GM20431 (cell line): ENCODE data around the gene PRKX.
"Not testable (repeated sequence)": the region's sequence is repeated elsewhere in the genome, so short reads cannot be mapped to it uniquely, and the experiment has no call there.

ENCODE experiments used
- in situ Hi-C: fragments of 300-500 bp; cut with MseI, MboI; formaldehyde crosslinking; loops from one replicate; pipeline ENCODE4 v1.15.0; 2020; ENCODE audit warnings: low sequenced_read_pairs; ENCODE audit not compliant: unreplicated experiment

Gene PRKX

DNA sequence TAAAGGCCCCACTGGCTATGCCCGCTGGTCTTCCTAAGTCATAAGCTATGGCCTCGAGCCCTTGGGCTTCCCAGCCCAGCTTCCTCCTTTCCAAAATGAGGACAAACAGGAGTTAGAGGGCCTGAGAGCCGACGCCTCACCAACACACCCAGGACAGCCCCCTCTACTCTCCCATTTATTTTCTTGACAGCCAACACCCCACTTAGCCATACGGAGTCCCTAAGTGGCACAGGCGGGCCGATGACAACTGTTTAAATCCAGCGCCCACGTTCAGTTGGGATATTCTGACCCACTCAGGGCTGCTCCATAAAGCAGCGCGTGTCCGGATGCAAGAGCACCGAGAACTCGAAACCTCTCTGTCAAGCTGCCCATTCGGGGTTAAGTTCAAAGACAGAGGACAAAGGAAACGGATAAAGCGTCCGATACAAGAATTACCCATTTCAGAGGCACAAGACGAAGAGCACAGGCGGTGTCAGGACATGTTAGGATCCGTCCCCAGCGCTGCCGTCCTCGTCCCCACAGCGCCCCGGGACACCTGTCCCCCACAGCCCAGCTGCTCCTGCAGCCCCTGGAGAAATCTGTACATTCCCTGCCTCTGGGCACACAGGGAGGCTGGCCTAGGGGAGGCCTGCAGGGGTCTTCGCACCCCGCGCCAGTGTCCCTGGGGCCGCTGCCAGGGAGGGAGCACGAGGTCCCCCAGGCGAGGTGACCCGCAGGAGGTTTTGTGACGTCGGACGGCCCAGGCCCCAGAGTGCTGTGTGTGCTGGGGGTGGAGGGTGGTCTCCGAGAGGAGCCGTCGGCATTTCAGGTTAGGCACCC, 1.2 kb downstream of the PRKX start:
- in situ Hi-C loops = no loop called here

DNA sequence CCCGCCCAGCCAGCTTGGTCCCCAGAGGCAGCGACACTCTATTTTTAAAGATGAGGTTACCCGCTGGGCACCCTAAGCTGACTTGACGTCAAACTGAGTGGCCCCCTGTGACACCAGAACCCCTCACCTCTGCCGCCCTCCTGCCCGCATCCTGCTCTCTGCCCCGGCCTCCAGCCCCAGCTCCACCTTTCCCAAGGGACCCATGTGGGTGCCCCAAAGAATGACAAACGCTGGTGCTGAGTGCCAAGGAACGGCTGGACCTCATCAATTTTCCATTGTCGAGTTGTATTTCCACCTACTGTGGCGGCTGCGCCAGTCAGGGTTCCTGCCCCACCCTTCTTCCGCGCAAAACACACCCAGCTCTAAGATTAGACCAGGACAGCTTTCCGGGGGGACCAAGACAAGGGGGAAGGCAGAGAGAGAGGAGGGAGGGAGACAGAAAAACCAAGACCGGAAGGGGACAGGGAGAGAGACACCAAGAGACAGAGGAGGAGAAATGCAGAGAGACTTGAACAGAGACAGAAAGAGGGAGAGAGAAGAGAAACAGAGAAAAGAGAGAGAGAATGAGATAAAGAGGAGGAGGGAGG, 2.0 kb downstream of the PRKX start:
- in situ Hi-C loops = no loop called here

DNA sequence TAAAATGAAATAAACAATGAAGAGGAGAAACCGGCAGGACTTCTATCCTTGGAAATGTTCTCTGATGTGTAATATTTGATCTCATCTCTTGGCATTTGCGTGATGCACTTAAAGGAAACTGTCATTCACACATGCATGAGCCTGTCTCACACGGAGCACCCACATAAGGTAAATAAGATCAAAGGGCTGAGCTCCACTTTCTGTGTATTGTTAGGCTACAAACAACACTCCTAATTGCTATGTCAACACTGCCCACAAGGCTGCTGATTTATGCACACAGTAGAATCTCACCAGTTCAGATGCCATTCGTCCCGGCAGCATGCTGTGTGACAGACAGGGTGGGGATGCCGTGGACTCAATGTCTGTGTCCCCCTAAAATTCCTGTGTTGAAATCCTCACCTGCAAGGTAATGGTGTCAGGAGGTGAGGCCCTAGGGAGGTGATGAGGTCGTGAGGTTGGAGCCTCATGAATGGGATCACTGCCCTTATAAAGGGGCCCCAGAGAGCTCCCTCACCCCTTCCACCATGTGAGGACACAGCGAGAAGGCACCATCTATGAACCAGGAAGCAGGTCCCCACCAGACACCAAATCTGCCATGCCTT, 5.7 kb downstream of the PRKX start:
- in situ Hi-C loops = not testable (repeated sequence)

DNA sequence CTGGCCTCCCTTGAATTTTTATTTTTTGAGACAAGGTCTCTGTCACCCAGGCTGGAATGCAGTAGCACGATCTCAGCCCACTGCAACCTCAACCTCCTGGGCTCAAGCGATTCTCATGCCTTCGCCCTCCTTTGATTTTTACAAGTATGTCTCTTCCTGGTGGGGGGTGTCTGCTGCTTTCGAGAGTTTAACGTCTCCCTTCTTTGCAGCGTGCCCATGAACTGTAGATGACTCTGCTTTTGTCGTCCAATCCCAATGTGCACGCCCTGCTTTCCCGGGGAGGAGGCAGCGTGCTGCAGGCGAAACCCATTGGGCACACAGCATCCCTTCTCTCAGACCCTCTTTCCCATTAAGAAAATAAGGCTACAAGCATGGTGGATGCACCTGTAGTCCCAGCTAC, 7.0 kb downstream of the PRKX start:
- in situ Hi-C loops = no loop called here

DNA sequence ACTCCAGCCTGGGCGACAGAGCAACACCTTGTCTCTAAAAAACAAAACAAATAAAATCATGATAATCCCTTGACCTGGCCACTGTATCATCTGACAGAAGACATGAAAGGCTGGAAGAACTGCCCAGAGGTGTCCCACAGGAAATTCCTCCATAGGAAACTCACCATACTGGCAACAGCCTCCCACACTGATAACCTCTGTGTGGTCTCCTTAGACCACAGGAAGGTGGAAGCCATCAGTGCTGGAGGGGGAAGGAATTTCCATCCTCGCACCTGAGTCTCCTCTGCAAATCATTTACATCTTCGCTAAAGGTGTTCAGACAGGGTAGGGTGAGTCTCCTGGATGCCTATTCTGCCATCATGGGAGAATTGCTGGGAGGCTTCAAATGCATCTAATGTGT, 10.2 kb downstream of the PRKX start:
- in situ Hi-C loops = not testable (repeated sequence)

DNA sequence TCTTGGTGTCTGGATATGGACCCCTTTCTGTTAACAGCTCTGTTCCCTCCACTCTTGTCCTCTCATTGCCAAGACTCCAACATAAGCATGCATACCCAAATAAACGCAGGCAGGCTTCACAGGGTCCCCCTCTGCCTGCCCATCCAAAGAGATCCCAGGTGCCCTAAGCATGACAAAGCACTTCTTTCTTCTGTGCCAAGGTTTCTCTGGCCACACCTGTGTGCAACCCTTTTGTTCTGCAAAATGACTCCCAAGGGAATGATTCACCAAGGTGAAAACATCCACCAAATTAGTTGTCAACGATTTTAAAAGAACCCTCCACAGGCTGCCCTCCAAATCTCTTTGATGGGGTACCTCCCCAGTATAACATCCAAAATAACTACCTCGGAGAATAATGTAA, 11.4 kb downstream of the PRKX start:
- in situ Hi-C loops = not testable (repeated sequence)

DNA sequence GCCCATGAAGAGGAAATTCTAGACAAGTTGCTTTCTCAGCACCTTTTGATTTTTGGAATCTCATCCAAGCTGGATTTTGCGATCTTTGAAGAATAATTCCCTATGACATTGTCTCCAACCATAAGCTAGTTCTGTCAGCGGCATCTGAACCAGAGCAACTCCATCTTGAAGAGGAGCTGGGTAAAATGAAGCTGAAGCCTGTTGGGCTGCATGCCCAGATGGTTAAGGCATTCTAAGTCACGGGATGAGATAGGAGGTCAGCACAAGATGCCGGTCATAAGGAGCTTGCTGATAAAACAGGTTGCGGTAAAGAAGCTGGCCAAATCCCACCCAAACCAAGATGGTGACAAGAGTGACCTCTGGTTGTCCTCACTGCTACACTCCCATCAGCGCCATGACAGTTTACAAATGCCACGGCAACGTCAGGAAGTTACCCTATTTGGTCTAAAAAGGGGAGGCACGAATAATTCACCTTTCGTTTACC, 12.0 kb downstream of the PRKX start:
- in situ Hi-C loops = not testable (repeated sequence)

DNA sequence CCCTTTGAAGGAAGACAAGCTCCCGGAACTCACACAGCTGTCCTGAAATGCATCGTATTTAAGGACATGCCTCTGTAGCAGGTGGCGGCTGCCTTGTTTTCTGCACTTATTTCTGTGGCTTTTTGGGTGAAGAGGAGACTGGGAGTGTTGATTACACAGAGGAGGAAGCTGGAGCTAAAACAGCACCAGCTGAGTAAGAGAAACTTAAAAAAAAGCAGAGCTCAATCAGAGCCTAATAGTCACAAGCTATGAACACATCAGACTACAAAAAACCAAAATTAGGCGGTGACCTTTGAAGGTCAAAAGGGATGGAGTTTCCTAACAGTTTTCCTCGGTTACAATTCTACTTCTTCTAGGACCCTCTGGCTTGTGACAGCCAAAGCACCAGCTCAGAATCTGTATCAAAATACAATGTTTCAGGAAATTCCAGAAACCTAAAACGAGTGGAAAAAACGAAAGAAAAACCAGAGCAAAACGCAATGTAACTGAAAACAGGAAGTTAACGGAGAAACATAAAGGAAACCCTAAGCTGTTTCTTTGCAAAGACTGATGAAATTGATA, 13.5 kb downstream of the PRKX start:
- in situ Hi-C loops = no loop called here

DNA sequence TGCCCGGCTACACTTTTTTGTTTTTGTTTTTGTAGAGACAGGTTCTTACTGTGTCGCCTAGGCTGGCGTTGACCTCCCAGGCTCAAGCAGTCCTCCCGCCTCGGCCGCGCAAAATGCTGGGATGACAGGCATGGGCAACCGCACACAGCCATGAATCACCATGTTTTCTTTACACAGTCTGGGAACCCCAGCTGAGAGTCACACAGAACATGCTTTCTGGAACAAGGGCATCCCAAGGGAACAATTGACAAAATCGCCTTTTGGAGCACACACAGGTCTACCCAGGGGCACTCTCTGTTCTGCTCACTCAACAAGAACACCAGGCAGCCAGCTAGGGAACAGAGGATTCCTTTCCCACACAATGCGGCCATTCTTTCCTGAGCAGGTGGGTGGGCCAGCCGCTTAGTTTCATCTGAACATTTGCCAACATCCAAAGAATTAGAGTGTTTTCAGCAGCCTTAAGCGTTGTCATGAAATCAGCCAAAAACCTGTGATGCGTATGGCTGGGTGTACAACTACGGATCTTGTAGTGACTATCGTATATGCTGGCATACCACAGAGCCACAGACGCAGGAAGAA, 15.7 kb downstream of the PRKX start:
- in situ Hi-C loops = no loop called here

DNA sequence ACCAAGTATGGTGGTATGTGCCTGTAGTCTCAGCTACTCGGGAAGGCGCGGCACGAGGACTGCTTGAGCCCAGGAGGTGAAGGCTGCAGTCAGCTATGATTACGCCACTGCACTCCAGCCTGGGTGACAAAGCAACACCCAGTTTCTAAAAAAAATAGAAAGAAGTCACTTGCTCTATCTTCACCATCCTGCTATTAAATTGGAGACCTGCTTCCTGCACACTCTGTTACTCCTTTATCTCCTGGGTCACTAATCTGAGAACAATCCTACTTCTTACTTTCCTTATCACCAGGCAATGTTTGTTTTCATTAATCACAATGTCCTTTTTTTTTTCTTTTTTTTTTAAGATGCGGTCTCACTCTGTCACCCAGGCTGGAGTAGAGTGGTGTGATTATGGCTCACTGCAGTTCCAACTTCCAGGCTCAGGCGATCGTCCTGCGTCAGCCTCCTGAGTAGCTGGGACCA, 16.2 kb downstream of the PRKX start:
- in situ Hi-C loops = no loop called here

DNA sequence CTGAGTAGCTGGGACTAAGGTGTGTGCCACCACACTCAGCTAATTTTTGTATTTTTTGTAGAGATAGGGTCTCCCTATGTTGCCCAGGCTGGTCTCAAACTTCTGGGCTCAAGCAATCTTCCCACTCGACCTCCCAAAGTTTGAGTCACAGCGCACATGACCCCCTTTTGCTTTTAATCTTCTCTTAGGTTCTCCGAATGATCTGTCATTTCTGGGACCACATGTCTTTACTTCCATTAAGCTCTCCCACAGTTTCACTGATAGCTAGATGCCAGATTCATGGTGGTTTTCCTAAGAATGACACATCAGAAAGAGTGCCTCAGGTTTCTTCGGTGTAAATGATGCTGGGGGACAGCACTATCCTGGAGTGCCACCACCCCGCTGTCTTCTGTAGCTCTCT, 17.9 kb downstream of the PRKX start:
- in situ Hi-C loops = no loop called here

DNA sequence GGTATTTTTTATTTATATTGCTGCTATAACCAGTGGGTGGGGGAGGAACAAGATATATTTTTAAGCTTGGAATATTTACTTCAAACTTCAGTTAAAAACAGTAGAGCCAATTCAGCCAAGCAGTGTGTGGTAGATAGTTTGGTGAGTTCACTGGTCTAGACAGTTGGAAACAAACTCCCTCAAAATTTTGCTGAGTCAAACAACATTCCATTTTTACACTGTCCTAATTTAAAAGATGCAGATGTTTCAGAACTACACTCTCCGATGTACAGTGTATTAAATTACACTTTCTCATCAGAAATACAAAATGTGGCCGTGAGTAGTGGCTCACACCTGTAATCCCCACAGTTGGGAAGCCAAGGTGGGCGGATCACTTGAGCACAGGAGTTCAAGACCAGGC, 23.3 kb downstream of the PRKX start:
- in situ Hi-C loops = no loop called here

DNA sequence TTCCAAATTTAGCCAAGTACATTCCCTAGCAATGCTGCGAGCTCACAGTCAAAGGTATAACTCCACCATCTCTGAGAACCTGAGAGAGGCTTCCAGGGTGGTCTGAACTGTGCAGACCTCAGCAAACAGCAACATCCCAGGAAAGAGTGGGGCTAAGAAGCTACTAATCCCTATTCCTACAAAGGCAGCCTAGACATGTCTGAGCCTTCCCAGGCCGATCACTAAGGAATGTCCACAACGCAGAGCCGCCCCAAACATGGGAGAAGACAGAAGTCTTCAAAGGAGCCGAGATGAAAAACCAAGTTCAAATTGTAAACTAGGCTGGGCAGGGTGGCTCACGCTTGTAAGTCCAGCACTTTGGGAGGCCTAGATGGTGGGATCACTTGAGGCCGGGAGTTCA, 30.2 kb downstream of the PRKX start:
- in situ Hi-C loops = not testable (repeated sequence)

DNA sequence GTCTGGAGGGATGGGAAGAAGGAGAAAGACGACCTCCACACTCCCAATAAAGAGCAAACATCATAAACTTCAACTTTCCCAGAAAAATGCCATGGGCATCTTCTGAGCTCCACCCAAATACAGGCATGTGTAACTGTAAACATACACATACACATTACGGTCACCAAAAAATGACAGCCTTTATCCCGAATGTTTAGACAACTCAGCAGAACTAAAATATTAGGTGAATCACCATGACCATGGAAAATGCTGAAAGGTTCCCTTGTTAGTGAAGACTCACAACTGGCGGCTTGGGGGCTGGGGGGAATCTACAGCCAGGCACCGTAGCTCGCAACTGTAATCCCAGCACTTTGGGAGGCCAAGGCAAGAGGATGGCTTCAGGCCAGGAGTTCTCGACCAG, 33.0 kb downstream of the PRKX start:
- in situ Hi-C loops = no loop called here

DNA sequence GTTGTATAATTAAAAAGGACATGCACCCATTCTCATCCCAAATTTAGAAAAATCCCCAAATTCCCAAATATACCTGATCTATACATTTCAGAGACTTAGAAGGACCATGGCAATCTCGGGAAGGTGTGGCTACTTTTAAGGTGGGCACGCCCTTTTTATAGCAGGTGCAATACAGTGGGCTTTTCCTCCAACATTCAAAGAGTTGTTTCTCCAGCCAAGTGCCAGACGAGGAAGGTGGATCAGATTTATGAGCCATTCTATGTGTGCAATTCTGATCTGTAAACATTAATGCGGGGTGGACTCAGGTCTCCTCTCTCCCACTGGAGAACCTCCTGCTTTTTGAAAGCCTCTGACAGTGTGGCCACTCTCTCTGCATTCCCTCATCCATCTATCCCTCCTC, 33.8 kb downstream of the PRKX start:
- in situ Hi-C loops = no loop called here

DNA sequence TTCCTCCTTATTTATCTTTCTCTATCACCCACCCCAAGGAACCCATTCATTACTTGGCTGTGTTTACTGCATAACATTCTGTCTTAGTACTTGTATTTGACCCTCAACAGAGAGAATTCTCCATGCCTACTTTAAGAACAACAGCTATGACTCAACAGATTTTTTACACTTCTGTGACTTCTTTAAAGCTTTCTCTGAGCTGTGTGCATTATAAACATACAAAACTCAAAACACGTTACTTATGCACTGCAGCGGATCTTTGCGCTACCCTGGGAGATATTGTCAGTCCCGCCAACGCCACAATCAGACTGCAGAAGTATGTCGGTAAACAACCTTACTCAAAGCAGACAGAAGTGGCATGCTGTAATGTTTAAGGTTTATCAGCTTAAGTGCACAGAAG, 35.1 kb downstream of the PRKX start:
- in situ Hi-C loops = no loop called here

DNA sequence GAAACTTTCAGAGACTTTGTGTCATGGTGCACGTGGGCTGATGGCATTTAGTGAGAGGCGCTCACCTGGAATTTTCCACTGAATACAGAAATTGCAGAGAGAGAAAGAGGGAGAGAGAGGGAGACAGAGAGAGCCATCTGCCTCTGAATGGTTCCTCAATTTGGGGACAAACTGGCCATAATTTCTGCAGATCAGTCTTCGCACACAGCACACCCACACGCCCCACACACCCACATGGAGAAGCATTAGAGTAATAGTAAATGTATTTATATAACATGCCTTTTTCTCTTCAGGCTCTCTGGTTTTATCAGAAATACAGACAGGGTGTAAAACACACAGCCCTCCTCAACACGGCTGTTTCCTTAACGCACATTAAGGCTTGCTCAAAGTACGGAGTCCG, 38.6 kb downstream of the PRKX start:
- in situ Hi-C loops = no loop called here

DNA sequence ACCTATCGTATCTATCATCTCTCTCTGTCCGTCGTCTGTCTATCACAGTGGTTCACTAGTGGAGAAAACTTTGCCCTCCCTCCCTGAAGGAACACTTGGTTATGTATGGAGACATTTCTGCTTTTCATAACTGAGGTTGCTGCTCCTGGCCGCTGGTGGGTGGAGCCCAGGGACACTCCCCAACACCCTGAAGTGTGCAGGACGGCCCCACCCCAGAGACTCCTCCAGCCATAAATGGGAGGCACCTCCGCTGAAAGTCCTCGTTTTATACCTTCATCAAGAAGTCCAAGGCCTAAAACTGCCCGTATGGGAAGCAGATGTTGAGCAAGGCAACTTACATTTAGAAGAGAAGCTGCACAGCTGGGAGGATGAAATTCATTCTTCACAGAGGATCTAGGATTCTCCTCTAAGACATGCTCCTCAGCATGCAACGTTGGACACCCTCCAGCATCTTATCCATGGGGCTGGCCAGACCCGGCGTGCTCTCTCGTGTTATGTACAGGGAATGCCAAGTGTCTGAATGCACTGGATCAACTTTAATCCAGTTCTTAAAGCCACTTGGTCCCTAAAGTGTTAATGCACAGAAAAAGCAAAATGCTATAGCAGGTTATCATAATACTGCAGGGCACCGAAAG, 43.5 kb downstream of the PRKX start:
- in situ Hi-C loops = no loop called here

DNA sequence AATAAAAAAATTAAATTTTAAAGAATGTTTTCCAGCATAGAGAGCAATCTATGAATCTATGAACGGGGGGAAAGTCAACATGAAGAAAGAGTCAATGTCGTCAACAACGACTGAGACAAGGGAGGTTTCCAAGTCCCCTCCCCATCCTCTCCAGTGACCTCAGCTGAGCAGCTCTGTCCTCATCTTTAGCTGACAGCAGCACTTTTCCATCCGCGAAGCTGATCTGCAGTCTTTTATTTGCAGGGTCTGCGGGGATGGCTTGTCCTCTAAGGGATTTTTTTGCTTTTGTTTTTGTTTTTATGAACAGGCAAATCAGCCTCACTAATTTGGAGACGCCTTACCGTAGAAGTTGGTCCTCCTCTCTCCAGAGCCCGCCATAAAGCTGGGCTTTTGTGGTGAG, 46.5 kb downstream of the PRKX start:
- in situ Hi-C loops = no loop called here

DNA sequence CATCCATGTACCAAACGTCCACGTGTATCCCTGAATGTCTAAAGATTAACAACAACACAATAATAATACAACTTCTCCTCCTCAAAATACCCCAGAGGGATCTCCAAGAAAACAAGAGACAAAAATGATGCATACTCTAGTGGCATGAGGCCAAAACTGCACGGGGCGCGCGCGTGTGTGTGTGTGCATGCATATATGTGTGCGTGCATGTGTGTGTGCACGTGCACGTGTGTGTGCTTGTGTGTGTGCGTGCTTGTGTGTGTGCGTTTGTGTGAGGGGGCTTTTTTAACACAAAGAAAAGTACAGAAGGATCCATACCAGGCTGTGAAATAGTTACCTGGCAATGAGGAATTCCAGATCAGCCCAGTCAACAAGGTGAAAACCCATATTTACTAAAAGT, 48.5 kb downstream of the PRKX start:
- in situ Hi-C loops = no loop called here
